ENCODE results near the gene SHC2. TPM values are rescaled to one million over a fixed set of nuclear protein-coding genes. Genes with fewer than 3 reads are reported as not detected.

Gene SHC2
- total RNA-seq, 2 experiments from 2014 or later: 0.36 to 0.42 TPM

DNA sequence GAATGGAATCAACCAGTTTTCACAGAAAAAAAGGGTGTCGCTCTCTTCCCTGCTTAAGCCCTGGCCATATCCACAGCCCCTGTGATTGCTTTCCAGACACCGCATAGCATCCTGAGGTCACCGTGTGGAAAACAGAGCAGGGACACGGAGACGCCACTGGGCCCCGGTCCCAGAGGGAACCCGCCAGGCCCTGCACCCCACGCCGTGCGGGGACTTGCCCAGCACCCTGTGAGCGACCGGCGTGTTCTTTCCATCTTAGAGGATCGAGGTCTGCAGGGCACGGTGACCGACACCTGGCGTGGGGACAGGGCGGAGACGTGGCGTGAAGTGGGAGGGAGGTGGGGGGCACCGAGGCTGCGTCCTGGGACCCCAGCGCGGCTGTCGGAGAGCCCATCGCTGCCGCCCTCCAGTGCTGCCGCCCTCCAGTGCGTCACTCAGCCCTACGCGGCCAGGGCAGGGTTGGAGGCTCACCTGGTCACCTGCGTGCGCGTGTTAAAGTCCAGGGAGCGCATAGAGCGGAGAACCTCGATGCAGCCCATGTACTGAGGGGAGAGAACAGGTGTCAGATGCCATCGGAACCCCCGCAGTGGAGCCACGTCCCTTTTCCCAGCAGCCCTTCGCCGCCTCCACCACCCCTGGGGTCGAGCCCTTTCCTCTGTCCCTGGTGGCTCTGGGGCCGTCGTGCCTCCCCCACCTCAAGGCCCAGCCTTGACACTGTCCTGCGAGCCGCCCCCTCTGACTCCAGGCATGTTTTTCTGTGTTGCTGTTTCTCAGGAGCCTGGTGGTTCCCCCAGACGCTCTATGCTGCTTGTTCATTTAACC lies 20.2 kb downstream of the SHC2 start:
- no peak overlapping the region for H3K27ac Mint-ChIP-seq

DNA sequence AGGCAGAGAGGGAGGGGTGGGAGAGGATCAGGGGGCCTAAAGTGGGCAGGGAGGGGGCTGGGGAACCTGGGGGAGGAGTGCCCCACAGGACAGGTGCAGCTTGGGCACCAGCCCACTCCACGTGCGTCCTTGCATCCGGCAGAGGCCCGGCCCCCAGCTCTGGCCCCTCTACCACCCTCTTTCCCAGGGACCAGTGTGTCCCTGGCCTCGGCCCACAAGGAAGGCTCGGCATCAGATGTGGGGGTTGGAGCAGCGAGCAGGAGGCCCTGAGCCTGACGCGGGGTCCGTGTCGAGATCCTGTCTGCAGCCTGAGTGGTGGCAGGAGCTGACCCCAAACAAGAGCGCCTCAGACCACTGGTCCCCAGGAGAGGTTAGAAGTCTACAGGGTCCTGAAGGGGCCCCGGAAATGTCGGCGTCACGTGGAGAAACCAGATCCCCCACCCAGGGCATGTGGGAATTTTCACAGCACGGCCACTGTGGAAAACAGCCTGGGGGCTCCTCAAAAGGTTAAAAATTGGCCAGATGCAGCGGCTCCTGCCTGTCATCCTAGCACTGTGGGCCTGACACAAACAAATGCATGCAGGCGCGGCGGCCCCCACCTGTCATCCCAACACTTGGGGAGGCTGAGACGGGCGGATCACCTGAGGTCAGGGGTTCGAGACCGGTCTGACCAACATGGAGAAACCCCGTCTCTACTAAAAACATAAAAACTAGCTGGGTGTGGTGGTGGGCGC lies 21.5 kb downstream of the SHC2 start:
- no peak overlapping the region for H3K27ac Mint-ChIP-seq
- H3K36me3 Mint-ChIP-seq (ENCODE audit: low read depth): no peaks in the 10 kb centered on the region
- H3K4me3 Mint-ChIP-seq: no peak overlapping the region
- DNase-seq: no peak
- ChIA-PET CTCF (no interaction called here), POLR2A (no interaction called here)
- peaks cover 22% of the 10 kb centered on the region in 2 experiments for H3K27me3 ChIP-seq (ENCODE audit: control insufficient read depth in 1 of 2, insufficient read depth in 2 of 2, low read length in 2 of 2)
- no peak for ATAC-seq (ENCODE audit: poor library complexity)
- intact Hi-C loops (cut with DNase I, micrococcal nuclease): no loop called here
- no peaks in the 10 kb centered on the region for H3K4me1 Mint-ChIP-seq (ENCODE audit: low read depth)
- peaks cover 0 to 29% of the 10 kb centered on the region in 2 experiments for H3K9me3 ChIP-seq (ENCODE audit: control insufficient read depth in 1 of 2, insufficient read depth in 1 of 2, low read length in 2 of 2)
- H3K27me3 Mint-ChIP-seq: peaks cover 30% of the 10 kb centered on the region
- H3K9me3 Mint-ChIP-seq: no peaks in the 10 kb centered on the region
- no peak overlapping the region for H3K27ac ChIP-seq (ENCODE audit: low read depth in 1 of 2, low read length in 2 of 2)
- no peaks in the 10 kb centered on the region for H3K4me1 ChIP-seq (ENCODE audit: insufficient read depth, low read length)
- TF ChIP-seq, protein P1, sequence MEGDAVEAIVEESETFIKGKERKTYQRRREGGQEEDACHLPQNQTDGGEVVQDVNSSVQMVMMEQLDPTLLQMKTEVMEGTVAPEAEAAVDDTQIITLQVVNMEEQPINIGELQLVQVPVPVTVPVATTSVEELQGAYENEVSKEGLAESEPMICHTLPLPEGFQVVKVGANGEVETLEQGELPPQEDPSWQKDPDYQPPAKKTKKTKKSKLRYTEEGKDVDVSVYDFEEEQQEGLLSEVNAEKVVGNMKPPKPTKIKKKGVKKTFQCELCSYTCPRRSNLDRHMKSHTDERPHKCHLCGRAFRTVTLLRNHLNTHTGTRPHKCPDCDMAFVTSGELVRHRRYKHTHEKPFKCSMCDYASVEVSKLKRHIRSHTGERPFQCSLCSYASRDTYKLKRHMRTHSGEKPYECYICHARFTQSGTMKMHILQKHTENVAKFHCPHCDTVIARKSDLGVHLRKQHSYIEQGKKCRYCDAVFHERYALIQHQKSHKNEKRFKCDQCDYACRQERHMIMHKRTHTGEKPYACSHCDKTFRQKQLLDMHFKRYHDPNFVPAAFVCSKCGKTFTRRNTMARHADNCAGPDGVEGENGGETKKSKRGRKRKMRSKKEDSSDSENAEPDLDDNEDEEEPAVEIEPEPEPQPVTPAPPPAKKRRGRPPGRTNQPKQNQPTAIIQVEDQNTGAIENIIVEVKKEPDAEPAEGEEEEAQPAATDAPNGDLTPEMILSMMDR (IDR thresholded peaks at IDR 0.05): no peak
- no peak overlapping the region for H3K4me3 ChIP-seq (ENCODE audit: low read length)
- no peaks in the 10 kb centered on the region for H3K36me3 ChIP-seq (ENCODE audit: insufficient read depth, low read length)

More for the DNA sequence above, 20.2 kb downstream of the SHC2 start:
- Histone ChIP-seq H3K4me1 (ENCODE audit: insufficient read depth, low read length) (no peaks in the 10 kb centered on the region), H3K27me3 (ENCODE audit: control insufficient read depth in 1 of 2, insufficient read depth in 2 of 2, low read length in 2 of 2) (peaks cover 20 to 22% of the 10 kb centered on the region in 2 experiments), H3K4me3 (ENCODE audit: low read length) (no peak overlapping the region), H3K27ac (ENCODE audit: low read depth in 1 of 2, low read length in 2 of 2) (no peak overlapping the region), H3K36me3 (ENCODE audit: insufficient read depth, low read length) (no peaks in the 10 kb centered on the region), H3K9me3 (ENCODE audit: control insufficient read depth in 1 of 2, insufficient read depth in 1 of 2, low read length in 2 of 2) (peaks cover 0 to 29% of the 10 kb centered on the region in 2 experiments)
- Mint-ChIP-seq H3K4me1 (ENCODE audit: low read depth) (no peaks in the 10 kb centered on the region), H3K4me3 (no peak overlapping the region), H3K27me3 (peaks cover 34% of the 10 kb centered on the region), H3K36me3 (ENCODE audit: low read depth) (no peaks in the 10 kb centered on the region), H3K9me3 (no peaks in the 10 kb centered on the region)
- ATAC-seq (ENCODE audit: poor library complexity): no peak
- intact Hi-C loops (cut with DNase I, micrococcal nuclease): no loop called here
- ChIA-PET POLR2A (no interaction called here), CTCF (no interaction called here)
- TF ChIP-seq, protein P1 (IDR thresholded peaks at IDR 0.05): no peak
- no peak for DNase-seq

DNA sequence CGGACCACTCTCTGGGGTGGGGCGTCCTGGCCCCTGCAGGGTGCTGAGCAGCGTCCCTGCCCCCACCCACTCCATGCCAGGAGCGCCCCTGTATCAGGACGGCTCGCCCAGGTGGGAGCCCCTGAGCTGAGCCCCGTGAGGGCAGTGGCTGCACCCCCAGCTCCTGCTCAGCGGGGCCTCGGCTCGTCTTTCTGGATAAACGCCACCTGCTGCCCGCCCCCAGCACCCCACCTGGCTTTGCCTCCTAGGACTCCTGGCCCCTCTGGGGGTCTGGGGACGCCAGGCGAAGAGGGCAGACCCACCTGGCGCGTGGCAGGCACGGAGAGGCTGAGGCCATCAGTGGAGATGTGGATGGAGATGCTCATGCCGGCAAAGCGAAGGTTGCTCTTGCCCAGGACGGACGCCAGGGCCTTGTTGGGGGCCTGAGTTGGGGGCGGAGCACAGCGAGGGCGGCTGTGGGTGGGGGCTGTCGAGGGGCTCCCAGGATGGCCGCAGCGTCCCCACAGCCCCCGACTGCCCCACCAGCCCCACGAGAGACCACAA lies 22.3 kb downstream of the SHC2 start:
- Histone ChIP-seq H3K36me3 (ENCODE audit: insufficient read depth, low read length) (no peaks in the 10 kb centered on the region), H3K9me3 (ENCODE audit: control insufficient read depth in 1 of 2, insufficient read depth in 1 of 2, low read length in 2 of 2) (peaks cover 0 to 29% of the 10 kb centered on the region in 2 experiments), H3K27ac (ENCODE audit: low read depth in 1 of 2, low read length in 2 of 2) (no peak overlapping the region), H3K4me1 (ENCODE audit: insufficient read depth, low read length) (no peaks in the 10 kb centered on the region), H3K27me3 (ENCODE audit: control insufficient read depth in 1 of 2, insufficient read depth in 2 of 2, low read length in 2 of 2) (peaks cover 22% of the 10 kb centered on the region in 2 experiments), H3K4me3 (ENCODE audit: low read length) (no peak overlapping the region)
- POLR2A ChIA-PET: no interaction called here
- H3K9me3 Mint-ChIP-seq: no peaks in the 10 kb centered on the region
- H3K27ac Mint-ChIP-seq: no peak overlapping the region
- H3K27me3 Mint-ChIP-seq: peaks cover 30% of the 10 kb centered on the region
- no peak overlapping the region for H3K4me3 Mint-ChIP-seq
- intact Hi-C loops (cut with DNase I, micrococcal nuclease): no loop called here
- H3K4me1 Mint-ChIP-seq (ENCODE audit: low read depth): no peaks in the 10 kb centered on the region
- ATAC-seq (ENCODE audit: poor library complexity) (no peak), DNase-seq (no peak)
- CTCF ChIA-PET: no interaction called here
- TF ChIP-seq, protein P1 (IDR thresholded peaks at IDR 0.05): no peak
- no peaks in the 10 kb centered on the region for H3K36me3 Mint-ChIP-seq (ENCODE audit: low read depth)

Measured in CD4-positive, alpha-beta T cell (primary cell).